Lung (tissue), 12 donors: ENCODE measurements around the gene PGAM2. TPM values are rescaled to one million over a fixed set of nuclear protein-coding genes. Genes with fewer than 3 reads are reported as not detected.
A peak's percentile ranks its signal among the peaks of the same experiment; 100 is the strongest.

ENCODE experiments used
- ATAC-seq: fragments of 200-7000 bp; cut with Tn5 transposase; one replicate; pipeline ENCODE4 v1.9.1; 2020; ENCODE audit warnings: moderate number of reproducible peaks; ENCODE audit not compliant: insufficient read depth, low FRiP score
- DNase-seq, 3 donors: peaks; one replicate each; pipeline ENCODE4 v3.0.0-alpha.2; 2013 to 2017
- H3K27ac ChIP-seq, 2 donors: one replicate each; pipeline ENCODE4 v1.5.1; 2013; ENCODE audit warnings: mild to moderate bottlenecking in 2 of 2, moderate library complexity in 2 of 2, control low read depth in 1 of 2, inconsistent platforms in 1 of 2, low read depth in 1 of 2, low read length in 1 of 2
- H3K27me3 ChIP-seq, 3 donors: one replicate each; pipeline ENCODE4 v1.5.1; 2013; ENCODE audit warnings: low read length in 2 of 3; ENCODE audit not compliant: control insufficient read depth in 3 of 3, insufficient read depth in 3 of 3
- H3K36me3 ChIP-seq, 4 donors: one replicate each; pipeline ENCODE4 v1.5.1; 2013; ENCODE audit warnings: low read length in 4 of 4, mild to moderate bottlenecking in 1 of 4, moderate library complexity in 1 of 4; ENCODE audit not compliant: control insufficient read depth in 4 of 4, insufficient read depth in 4 of 4
- H3K4me1 ChIP-seq, 5 donors: one replicate each; pipeline ENCODE4 v1.5.1; 2013; ENCODE audit warnings: low read length in 5 of 5, mild to moderate bottlenecking in 2 of 5, moderate library complexity in 1 of 5; ENCODE audit not compliant: control insufficient read depth in 5 of 5, insufficient read depth in 5 of 5
- H3K4me3 ChIP-seq: one replicate; pipeline ENCODE4 v1.5.1; 2013; ENCODE audit warnings: mild to moderate bottlenecking, control low read depth, moderate library complexity
- H3K9ac ChIP-seq, 2 donors: one replicate each; pipeline ENCODE4 v1.5.1; 2013; ENCODE audit warnings: low read length in 2 of 2, control low read depth in 1 of 2; ENCODE audit not compliant: insufficient read depth in 1 of 2
- H3K9me3 ChIP-seq, 4 donors: one replicate each; pipeline ENCODE4 v1.5.1; 2013; ENCODE audit warnings: low read length in 3 of 4, mild to moderate bottlenecking in 1 of 4, moderate library complexity in 1 of 4; ENCODE audit not compliant: control insufficient read depth in 4 of 4, insufficient read depth in 3 of 4
- CTCF ChIP-seq: IDR thresholded peaks from 2 replicates; pipeline ENCODE4 v1.5.1; 2012; ENCODE audit warnings: mild to moderate bottlenecking; ENCODE audit errors: control extremely low read depth, extremely low read depth
- WGBS, 2 donors: extraction: QIAGEN DNeasy Blood & Tissue Kit; methylation state at CpG; one replicate each; pipeline ENCODE4 v1.1.7; 2013; 5-methylcytosine and 5-hydroxymethylcytosine counted together
- polyA plus RNA-seq, 2 donors: library from polyadenylated mRNA; stranded (reverse); fragments of 200-250 nt; gene quantifications; one replicate each; pipeline ENCODE4 v1.2.1, GENCODE V29; 2013
- total RNA-seq, 2 donors: library from RNA; depleted of rRNA in 1 of 2; stranded (reverse); fragments of >200 nt in 1 of 2; gene quantifications; one replicate each; pipeline ENCODE4 v1.2.1, GENCODE V29; 2014 to 2021
- donor health status: control.
- donor health status: control.
- donor health status: Bipolar disorder and iron deficiency.
- donor health status: healthy.
- donor health status: DM: yes; HTN: yes; CAD: no.

PGAM2 gene
- total and polyA plus RNA-seq, 4 donors = 0.63 to 0.85 (median 0.83) TPM; not detected in 1

GRCh38 chr7:44075296-44076075 lies 10.1 kb upstream of the PGAM2 start:
- H3K4me1 ChIP-seq = peaks cover 0 to 6% (median 0%) of the 10 kb centered on the region in 5 donors
- WGBS, 2 donors = 91 to 96% methylated on average over 17 of the region's 17 CpGs
- no peak overlapping the region for H3K9ac ChIP-seq
- H3K4me3 ChIP-seq = no peak overlapping the region
- DNase-seq (no peak), ATAC-seq (no peak)
- H3K27me3 ChIP-seq = no peaks in the 10 kb centered on the region
- H3K36me3 ChIP-seq = peaks cover 0 to 64% (median 25%) of the 10 kb centered on the region in 4 donors
- no peak overlapping the region for H3K27ac ChIP-seq
- H3K9me3 ChIP-seq = peaks cover 0 to 3% (median 0%) of the 10 kb centered on the region in 4 donors
- no peak for TF ChIP-seq CTCF

- ATAC-seq = peak; percentile 6
Observed at GRCh38 chr7:44074349-44074695, 9.0 kb upstream of the PGAM2 start.

GRCh38 chr7:44073664-44074348 lies 8.4 kb upstream of the PGAM2 start:
- TF ChIP-seq CTCF = no peak
- DNase-seq (no peak), ATAC-seq (peak; percentile 83)
- Histone ChIP-seq H3K4me3 (no peak overlapping the region), H3K27ac (peak overlapping the region; percentile 73 to 87), H3K27me3 (no peaks in the 10 kb centered on the region), H3K36me3 (peaks cover 0 to 48% (median 25%) of the 10 kb centered on the region in 4 donors), H3K9me3 (no peaks in the 10 kb centered on the region), H3K4me1 (no peaks in the 10 kb centered on the region), H3K9ac (no peak overlapping the region)
- 52 to 58% methylated on average over 25 to 26 of the region's 26 CpGs for WGBS, 2 donors

More at GRCh38 chr7:44074349-44074695, 9.0 kb upstream of the PGAM2 start:
- no peaks in the 10 kb centered on the region for H3K27me3 ChIP-seq
- H3K36me3 ChIP-seq = peaks cover 0 to 53% (median 25%) of the 10 kb centered on the region in 4 donors
- H3K27ac ChIP-seq = peak overlapping the region; percentile 57 to 87
- WGBS, 2 donors = 69 to 75% methylated on average over 13 of the region's 13 CpGs
- no peaks in the 10 kb centered on the region for H3K4me1 ChIP-seq
- H3K9ac ChIP-seq = no peak overlapping the region
- H3K4me3 ChIP-seq = no peak overlapping the region
- H3K9me3 ChIP-seq = no peaks in the 10 kb centered on the region
- no peak for DNase-seq
- TF ChIP-seq CTCF = no peak
